Activated CD8-positive, alpha-beta T cell treated with anti-CD3 and anti-CD28 coated beads for 36 hours (primary cell): Measurements from ENCODE around the gene HPCAL1. TPM values are rescaled to one million over a fixed set of nuclear protein-coding genes. Genes with fewer than 3 reads are reported as not detected.

Experiments used
- ATAC-seq: fragments of 200-7000 bp; cut with Tn5 transposase; one replicate; pipeline ENCODE4 v1.10.0; 2021; ENCODE audit warnings: mild to moderate bottlenecking, moderate library complexity
- CTCF ChIA-PET: fragments of 350-600 bp; sonication (Branson Sonifier 250); formaldehyde crosslinking; loops from one replicate; lab custom pipeline; 2021; ENCODE audit warnings: antibody characterized with exemption; lab: Charles Lee
- POLR2A ChIA-PET: fragments of 350-600 bp; sonication (Branson Sonifier 250); formaldehyde crosslinking; loops from one replicate; lab custom pipeline; 2021; ENCODE audit warnings: antibody characterized with exemption; lab: Charles Lee
- DNase-seq: peaks from one replicate; pipeline ENCODE4 v3.0.0-alpha.2; 2020
- H3K27ac Mint-ChIP-seq: one replicate; pipeline ENCODE4 v1.8.0; 2021; ENCODE audit warnings: mild to moderate bottlenecking, mixed read lengths
- H3K27me3 Mint-ChIP-seq: one replicate; pipeline ENCODE4 v1.8.0; 2021; ENCODE audit warnings: mixed read lengths
- H3K36me3 Mint-ChIP-seq: one replicate; pipeline ENCODE4 v1.8.0; 2021; ENCODE audit warnings: low read depth, mixed read lengths
- H3K4me1 Mint-ChIP-seq: one replicate; pipeline ENCODE4 v1.8.0; 2021; ENCODE audit warnings: low read depth, mixed read lengths
- H3K4me3 Mint-ChIP-seq: one replicate; pipeline ENCODE4 v1.8.0; 2021; ENCODE audit warnings: mild to moderate bottlenecking, moderate library complexity, mixed read lengths
- H3K9me3 Mint-ChIP-seq: one replicate; pipeline ENCODE4 v1.8.0; 2021; ENCODE audit warnings: mixed read lengths
- intact Hi-C: fragments of 100-400 bp; cut with micrococcal nuclease; formaldehyde crosslinking; loops from one replicate; pipeline ENCODE4 v1.10.0; 2022
- total RNA-seq, 2 experiments: library from RNA; stranded (reverse); gene quantifications; one replicate each; pipeline ENCODE4 v1.2.3, GENCODE V29; 2021
- TF ChIP-seq, protein P1 (sequence below): fragments of 200-600 bp; IDR thresholded peaks from one replicate; pipeline ENCODE4 v1.8.0; 2022; ENCODE audit warnings: antibody characterized with exemption, mild to moderate bottlenecking

HPCAL1 gene
- total RNA-seq, 2 experiments from 2014 or later, result 166 to 170 TPM

DNA sequence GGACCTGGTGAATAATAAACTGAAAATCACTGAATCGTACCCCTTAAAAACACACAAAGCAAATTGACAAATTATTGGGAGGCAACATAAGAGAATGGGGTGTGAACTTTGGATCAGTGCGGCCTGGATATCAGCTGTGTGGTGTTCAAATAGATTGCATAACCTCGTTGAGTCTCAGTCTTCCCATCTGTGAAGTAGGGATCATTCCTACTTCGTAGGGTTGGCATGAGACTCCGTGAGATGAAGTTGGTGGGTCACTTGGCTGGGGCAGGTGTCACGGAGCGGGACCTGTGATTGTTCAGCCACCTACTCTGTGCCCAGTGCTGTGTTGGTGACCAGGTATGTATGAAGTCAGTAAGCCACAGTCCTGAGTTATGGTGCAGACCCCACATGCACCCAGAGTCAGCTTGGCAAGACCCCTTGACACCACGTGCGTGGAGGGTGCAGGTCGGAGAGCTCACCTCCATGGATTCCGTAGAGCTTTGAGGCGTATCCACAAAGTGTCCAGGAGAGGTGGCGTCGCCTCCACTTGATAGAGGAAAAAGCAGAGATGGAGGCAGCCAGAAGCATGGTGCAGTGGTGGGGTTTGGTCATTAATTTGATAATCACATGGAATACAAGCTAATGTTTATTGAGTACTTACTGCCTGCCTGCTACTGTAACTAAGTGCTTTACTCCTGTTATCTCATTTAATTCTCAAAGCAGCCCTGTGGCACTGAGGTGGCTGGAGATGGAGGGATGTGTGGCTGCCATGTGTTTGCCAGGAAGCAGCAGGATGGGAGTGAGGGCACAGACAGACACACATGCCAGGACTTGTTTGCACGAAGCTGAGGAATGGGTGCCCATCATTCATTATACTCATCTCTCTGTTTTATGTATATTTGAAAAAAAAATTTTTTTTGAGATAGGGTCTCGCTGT lies 35.8 kb downstream of the HPCAL1 start:
- H3K9me3 Mint-ChIP-seq, result peaks cover 4% of the 10 kb centered on the region
- no peak overlapping the region for H3K27ac Mint-ChIP-seq
- peaks cover 72% of the 10 kb centered on the region for H3K4me1 Mint-ChIP-seq
- ATAC-seq, result no peak
- peaks cover 54% of the 10 kb centered on the region for H3K36me3 Mint-ChIP-seq
- TF ChIP-seq, protein P1, sequence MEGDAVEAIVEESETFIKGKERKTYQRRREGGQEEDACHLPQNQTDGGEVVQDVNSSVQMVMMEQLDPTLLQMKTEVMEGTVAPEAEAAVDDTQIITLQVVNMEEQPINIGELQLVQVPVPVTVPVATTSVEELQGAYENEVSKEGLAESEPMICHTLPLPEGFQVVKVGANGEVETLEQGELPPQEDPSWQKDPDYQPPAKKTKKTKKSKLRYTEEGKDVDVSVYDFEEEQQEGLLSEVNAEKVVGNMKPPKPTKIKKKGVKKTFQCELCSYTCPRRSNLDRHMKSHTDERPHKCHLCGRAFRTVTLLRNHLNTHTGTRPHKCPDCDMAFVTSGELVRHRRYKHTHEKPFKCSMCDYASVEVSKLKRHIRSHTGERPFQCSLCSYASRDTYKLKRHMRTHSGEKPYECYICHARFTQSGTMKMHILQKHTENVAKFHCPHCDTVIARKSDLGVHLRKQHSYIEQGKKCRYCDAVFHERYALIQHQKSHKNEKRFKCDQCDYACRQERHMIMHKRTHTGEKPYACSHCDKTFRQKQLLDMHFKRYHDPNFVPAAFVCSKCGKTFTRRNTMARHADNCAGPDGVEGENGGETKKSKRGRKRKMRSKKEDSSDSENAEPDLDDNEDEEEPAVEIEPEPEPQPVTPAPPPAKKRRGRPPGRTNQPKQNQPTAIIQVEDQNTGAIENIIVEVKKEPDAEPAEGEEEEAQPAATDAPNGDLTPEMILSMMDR, result no peak
- DNase-seq, result no peak
- H3K4me3 Mint-ChIP-seq, result no peak overlapping the region
- H3K27me3 Mint-ChIP-seq, result no peaks in the 10 kb centered on the region
- POLR2A ChIA-PET, result interaction anchor here (0.6 kb wide), 1 partner anchor 218 kb away, joined by 3 read pairs; no protein-coding TSS in a partner anchor
- intact Hi-C loops, result no loop called here
- CTCF ChIA-PET, result interaction anchor here (0.7 to 1.0 kb wide), 2 partner anchors 33 to 35 kb away, joined by 3 read pairs; no protein-coding TSS in a partner anchor

DNA sequence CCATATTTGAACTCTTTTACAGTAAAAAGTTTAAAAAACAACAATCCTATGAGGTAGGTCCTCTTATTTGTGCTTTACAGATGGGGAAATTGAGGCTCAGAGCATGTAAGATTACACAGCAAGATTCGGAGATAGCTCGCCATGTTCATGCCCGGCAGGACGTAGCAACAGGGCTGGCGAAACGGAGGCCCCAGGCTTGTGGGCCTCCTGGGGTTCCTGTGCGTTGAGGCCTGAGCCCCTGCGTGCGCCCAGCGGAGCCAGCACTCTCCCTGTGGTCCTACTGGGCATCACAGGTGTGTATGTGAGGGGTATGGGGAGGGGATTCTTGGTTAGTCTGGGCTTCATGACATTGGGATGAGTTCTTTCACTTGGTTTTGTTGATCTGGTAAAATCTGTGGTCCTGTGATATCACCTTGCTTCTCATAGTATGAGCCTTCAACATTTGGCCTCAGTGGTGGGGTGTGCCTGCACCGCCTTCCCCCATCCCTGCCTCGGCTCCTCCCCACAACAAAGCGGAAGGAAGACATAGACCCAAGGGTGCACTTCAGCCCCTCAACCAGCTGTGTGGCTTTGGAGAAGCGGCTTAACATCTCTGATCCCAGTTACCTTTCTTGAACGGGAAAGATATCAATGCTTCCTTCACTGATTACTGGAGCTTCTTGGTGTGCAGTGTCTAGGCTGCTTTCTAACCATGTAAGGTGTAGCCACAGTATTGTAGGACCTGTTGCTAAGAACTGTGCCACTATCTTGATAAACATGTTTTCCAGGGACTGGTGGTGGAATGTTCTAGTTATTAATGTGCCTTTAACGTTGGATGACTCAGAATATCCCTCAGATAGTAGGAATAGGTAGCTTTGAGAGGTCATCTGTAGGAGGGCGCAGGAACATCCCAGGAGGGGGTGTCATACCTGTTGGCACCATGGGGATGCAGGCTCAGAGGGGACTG lies 37.2 kb downstream of the HPCAL1 start:
- TF ChIP-seq, protein P1, result no peak
- intact Hi-C loops, result no loop called here
- ChIA-PET CTCF (no interaction called here), POLR2A (interaction anchor here (1.2 to 1.8 kb wide), 3 partner anchors 9 to 68 kb away, joined by 4 to 5 read pairs (median 4); no protein-coding TSS in a partner anchor)
- Mint-ChIP-seq H3K9me3 (peaks cover 3% of the 10 kb centered on the region), H3K4me1 (peaks cover 77% of the 10 kb centered on the region), H3K27ac (peak overlapping the region; percentile 23), H3K36me3 (peaks cover 44% of the 10 kb centered on the region), H3K4me3 (no peak overlapping the region), H3K27me3 (no peaks in the 10 kb centered on the region)
- DNase-seq, result peak; percentile 29
- ATAC-seq, result peak; percentile 75

DNA sequence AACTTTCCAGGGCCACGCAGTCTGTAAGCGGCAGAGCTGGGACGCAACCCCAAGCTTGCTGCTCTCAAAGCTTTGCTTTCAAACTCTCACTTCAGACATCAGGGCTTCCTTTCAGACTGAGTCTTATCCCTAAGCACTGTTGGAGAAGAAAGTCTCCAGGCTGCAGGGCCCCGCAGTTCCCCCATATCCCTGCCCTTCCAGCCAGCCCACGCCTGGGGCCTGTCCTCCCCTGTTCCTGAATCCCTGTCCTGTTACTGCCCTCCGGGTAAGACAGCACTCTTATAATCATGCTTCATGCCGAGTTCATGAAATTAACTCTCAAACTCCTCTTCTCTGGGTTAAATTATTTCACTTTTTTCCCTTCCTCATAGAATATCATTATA lies 37.9 kb downstream of the HPCAL1 start:
- no peaks in the 10 kb centered on the region for H3K27me3 Mint-ChIP-seq
- TF ChIP-seq, protein P1, result no peak
- CTCF ChIA-PET, result no interaction called here
- no peak overlapping the region for H3K4me3 Mint-ChIP-seq
- H3K9me3 Mint-ChIP-seq, result no peaks in the 10 kb centered on the region
- intact Hi-C loops, result no loop called here
- ATAC-seq (no peak), DNase-seq (no peak)
- peak overlapping the region; percentile 48 for H3K27ac Mint-ChIP-seq
- H3K36me3 Mint-ChIP-seq, result peaks cover 37% of the 10 kb centered on the region
- H3K4me1 Mint-ChIP-seq, result peaks cover 74% of the 10 kb centered on the region
- POLR2A ChIA-PET, result interaction anchor here (1.2 to 1.8 kb wide), 3 partner anchors 9 to 67 kb away, joined by 4 to 5 read pairs (median 4); no protein-coding TSS in a partner anchor

DNA sequence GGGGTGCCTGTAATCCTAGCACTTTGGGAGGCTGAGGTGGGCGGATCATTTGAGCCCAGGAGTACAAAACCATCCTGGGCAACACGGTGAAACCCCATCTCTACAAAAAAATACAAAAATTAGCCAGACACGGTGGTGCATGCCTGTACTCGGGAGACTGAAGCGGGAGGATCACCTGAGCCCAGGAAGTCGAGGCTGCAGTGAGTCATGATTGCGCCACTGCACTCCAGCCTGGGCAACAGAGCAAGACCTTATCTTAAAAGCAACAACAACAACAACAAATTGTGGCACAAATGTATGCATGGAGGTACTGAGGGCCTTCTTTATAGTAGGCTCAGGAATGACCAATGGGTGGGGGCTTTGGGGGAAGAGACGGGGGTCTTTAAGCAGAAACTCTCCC lies 38.5 kb downstream of the HPCAL1 start:
- no peaks in the 10 kb centered on the region for H3K9me3 Mint-ChIP-seq
- H3K27me3 Mint-ChIP-seq, result no peaks in the 10 kb centered on the region
- DNase-seq (no peak), ATAC-seq (no peak)
- H3K27ac Mint-ChIP-seq, result peak overlapping the region; percentile 26
- H3K4me1 Mint-ChIP-seq, result peaks cover 75% of the 10 kb centered on the region
- peaks cover 35% of the 10 kb centered on the region for H3K36me3 Mint-ChIP-seq
- POLR2A ChIA-PET, result no interaction called here
- TF ChIP-seq, protein P1, result no peak
- CTCF ChIA-PET, result no interaction called here
- H3K4me3 Mint-ChIP-seq, result no peak overlapping the region
- intact Hi-C loops, result no loop called here
